Stimulated activated CD8-positive, alpha-beta memory T cell treated with anti-CD3 and anti-CD28 coated beads, Interleukin-4, amount 100 ng/mL, for 48 hours (primary cell): ENCODE measurements around the gene OR2C1.

Source experiments
- DNase-seq: peaks from one replicate; pipeline ENCODE4 v3.0.0-alpha.2; 2020

OR2C1 gene

DNA sequence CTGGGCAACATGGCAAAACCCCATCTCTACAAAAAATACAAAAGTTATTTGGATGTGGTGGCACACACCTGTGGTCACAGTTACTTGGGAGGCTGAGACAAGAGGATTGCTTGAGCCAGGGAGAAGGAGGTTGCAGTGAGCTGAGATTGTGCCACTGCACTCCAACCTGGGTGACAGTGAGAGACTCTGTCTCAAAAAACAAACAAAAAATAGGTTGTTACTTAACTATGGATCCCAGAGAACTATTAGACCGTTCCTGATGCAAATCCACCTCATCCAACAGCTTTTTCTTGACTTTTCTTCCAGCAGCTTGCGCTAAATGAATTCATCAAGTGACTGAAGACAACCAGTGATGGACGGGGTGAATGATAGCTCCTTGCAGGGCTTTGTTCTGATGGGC is at the start of gene OR2C1:
Gene OR2C1 (plus strand): TSS at position 301 of the 400 bp plus-strand sequence. CDS start 52 bp downstream, at position 353.
- no peak for DNase-seq

DNA sequence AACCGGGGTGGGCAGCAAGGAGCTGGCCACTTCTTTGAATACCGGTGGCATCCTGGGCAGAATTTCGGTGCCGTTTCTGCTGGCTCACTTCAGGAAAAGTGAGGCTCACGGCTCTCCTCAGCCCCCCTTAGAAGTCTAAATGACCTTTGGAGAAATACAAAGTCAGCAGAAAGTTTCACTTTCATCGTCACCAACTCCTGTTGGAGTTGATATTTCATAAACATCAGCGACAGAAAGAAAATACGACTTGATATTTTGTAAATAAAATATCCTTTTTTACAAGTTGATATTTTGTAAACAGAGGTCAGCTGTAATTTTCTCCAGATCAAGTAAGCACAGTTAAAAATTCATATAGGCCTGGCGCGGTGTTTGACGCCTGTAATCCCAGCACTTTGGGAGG is 49.6 kb upstream of the OR2C1 start:
- no peak for DNase-seq

DNA sequence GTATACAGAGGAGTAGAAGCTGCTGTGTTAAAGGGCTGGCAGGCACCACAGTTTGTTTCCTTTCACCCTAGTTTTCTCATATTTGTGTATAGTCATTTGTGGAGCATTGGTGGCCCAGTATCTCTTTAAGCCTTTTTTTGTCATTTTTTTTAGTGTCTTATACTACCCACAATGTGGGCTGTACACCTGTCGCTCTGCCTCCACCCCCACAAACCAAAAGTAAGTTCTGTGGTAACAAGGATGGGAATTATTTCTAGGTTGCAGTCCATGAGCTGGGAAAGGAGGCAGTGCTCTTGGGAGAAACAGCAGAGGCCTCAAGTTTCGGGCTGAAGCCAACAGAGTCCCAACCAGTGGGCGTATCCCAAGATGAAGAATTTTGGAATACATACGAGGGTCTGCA is 44.2 kb upstream of the OR2C1 start:
- DNase-seq: no peak

DNA sequence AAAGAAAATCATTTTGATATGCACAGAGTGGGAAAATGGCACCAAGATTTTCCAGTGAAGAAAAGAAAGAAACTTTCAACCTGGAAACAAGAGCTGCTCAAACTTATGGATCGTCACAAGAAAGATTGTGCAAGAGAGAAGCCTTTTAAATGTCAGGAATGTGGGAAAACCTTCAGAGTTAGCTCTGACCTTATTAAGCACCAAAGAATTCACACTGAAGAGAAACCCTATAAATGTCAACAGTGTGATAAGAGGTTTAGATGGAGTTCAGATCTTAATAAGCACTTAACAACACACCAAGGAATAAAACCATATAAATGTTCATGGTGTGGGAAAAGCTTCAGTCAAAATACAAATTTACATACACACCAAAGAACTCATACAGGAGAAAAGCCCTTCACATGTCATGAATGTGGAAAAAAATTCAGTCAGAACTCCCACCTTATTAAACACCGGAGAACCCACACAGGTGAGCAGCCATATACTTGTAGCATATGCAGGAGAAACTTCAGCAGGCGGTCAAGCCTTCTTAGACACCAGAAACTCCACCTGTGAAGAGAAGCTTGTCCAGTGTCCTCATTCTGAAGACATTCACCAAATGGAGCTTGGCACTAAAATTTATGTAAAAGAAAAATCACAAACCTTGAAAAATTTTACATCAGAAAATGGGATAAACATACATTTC is 38.2 kb upstream of the OR2C1 start:
- DNase-seq: no peak

DNA sequence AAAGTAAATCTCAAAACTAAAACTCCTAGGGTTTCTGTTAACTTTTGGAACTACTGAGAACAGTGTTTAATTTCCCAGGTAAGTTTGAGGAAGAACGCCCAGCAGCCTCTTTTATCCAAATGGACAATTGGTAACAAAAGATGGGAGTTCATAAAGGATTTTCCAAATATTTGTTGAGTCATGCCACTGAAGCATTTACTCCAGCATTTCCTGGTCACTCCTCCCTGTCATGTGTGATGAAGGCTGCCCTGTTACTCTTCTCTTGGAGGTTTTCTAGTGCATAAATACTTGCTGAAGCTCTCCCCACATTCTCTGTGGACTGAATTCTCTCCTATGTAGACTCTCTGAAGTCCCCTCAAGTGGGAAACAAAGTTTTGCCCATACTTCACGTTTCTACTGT is 33.9 kb upstream of the OR2C1 start:
- no peak for DNase-seq

DNA sequence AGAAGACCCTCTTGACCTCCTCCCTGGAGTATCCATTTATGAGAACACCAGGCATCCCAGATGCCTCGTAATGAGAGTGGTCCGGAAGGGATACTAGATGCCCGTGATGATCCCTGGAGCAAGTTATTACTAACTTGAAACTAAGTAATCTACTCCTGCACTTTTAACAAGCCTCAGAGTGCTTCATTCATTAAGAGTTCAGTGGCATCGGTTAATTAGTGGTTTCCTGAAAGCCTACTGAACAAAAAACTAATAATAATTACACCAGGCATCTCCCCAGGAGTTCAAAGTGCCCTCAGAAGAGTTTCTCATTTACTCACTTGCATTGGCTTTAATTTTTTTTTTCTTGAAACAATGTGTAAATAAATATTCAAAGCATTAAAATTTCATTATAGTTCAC is 28.2 kb upstream of the OR2C1 start:
- DNase-seq: no peak

DNA sequence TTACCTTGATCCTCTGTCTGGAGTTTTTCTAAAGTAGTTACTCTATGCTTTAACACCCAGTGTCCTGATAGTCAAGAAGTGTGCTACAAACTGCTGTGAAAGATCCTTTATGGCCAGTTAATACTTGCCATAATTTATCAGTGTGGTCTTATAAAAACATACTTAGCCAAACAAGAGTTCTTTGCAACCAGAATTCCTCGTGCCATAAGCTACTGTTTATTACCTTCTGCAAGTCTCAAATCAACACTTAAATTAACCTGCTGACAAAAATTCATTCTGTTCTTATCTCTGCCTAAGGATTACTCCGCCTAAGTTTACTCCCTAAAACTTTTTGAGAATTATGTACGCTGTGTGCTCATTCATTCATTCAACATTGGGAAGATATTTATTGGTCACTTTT is 27.6 kb upstream of the OR2C1 start:
- DNase-seq: no peak

DNA sequence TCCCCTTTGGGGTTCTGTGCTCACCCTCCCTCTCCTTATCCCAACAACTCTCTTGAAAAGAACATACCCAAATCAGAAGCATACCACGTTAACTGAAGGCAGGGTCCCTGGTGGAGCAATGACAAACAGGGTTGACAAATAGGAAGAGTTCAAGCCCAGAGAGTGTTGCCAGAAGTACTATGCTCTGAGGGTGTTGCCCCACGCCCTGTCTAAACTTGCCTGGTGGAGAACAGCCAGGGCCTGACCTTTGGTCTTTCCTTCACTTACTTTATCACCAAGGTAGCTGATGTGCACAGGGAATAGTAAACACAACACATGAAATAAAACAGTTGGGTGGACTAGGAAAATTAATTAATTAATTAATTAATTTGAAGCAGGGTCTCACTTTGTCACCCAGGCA is 27.0 kb upstream of the OR2C1 start:
- no peak for DNase-seq

DNA sequence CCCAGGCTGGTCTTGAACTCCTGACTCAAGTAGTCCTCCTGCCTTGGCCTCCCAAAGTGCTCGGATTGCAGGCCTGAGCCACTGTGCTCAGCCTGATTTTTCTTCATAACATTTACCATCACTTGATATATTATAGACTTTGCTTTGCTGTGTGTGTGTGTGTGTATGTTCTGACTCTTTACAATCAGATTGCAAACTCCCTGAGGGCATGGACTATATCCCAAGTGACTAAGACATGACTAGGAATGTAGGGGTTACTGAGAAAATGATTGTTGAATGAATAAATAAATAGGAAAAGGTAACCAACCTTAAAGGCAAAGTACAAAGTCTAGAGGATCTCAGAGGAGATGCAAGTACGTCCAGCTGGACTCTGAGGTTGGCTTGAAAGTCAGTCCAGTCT is 9.6 kb upstream of the OR2C1 start:
- no peak for DNase-seq

DNA sequence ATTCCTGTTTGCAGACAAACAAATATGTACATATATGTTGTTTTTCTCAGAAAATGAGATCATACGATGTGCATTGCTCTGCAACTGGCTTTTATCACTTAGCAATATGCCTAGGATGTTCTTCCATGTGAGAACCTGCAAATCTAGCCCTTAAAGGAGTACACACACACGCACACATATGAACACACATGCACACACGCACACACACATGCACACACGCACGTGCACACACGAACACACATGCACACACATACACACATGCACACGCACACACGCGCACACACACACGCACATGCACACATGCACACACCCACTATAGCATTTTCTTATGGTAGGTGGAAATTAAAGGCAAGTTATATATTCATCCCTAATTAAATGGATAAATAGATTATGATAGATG is 8.1 kb upstream of the OR2C1 start:
- no peak for DNase-seq

DNA sequence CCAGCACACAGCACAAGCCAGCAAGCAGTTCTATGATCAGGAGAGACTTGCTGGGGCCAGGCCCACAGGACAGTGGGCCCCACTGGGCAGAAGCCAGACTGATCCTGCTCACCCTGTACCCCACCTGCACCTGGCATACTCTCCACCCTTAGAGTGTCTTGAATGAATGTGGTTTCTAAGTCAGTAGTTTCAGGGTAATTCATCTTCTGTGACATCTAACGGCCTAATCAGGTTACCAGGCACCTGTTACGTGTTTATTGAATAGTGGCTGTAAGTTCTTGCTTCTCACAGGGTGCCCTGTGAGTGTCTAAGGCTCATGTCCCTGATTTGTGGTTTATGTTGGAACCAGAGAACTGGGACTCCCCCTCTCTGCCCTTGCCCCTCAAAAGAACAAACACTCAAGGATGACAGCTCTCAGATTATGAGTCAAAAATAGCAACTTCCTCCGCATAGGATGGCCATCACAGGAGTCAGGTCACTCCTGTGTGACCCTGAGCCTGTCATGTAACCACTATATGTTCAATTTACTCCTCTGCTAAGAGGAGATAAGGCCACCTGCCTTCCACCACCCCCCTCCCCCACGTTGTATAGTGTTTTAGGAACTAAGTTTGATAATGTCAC is 7.0 kb upstream of the OR2C1 start:
- no peak for DNase-seq

DNA sequence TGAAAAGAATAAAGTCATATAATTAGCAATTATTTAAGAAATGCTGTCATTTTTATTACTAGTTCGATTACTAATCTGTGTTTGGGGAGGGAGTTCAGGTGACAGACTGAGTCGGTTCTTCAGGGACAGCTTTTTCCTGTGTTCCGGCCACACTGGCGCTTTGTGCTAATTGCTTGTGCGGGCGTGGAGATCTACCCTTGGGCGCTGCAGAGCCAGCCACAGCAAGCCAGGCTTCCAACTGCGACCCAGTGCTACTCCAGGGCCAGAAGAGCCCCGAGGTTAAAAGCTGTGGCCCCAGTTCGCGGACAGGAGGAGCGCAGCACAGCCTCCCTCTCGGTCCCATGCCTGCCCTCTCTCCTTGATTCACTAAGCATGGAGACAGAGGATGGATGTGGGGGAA is 6.5 kb upstream of the OR2C1 start:
- no peak for DNase-seq

DNA sequence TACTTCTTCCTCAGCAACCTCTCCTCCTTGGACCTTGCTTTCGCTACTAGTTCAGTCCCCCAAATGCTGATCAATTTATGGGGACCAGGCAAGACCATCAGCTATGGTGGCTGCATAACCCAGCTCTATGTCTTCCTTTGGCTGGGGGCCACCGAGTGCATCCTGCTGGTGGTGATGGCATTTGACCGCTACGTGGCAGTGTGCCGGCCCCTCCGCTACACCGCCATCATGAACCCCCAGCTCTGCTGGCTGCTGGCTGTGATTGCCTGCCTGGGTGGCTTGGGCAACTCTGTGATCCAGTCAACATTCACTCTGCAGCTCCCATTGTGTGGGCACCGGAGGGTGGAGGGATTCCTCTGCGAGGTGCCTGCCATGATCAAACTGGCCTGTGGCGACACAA is 429 bp downstream of the OR2C1 start:
- no peak for DNase-seq

DNA sequence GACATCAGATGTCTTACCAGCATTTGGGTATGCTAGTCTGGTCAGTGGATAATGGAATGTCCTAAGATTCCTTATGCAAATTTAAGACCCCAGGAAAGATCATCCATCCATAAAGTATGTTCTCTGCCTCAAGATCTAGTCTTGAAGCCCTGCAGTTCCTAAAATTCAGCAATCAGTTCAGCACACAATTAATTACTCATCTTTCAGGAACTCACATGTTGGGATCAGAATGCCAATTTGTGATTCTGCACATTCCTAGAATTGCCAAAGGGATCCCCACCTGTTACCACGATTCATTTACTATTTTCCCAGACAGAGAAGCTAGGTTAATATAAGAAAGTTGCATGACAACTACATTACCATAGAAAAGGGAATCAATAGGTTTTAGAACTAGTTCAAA is 3.2 kb downstream of the OR2C1 start:
- DNase-seq: no peak

DNA sequence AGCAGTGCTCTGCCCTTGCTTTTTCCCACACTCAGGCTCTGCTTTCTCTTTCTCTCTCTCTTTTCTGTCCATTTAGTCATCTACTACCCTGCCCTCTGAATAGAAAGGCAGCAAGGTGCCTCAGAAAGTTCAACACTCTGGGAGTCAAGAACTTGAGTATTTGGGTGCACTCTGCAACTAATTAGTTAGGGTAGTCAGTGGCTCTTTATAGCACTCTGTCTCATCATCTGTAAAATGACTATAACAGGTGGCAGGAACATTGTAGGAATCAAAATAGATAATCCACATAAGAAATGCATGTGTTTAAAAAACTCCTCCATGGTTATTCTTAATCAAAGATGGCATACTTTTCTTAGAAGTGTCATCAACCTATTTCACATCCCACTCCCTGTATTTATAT is 7.2 kb downstream of the OR2C1 start:
- no peak for DNase-seq

DNA sequence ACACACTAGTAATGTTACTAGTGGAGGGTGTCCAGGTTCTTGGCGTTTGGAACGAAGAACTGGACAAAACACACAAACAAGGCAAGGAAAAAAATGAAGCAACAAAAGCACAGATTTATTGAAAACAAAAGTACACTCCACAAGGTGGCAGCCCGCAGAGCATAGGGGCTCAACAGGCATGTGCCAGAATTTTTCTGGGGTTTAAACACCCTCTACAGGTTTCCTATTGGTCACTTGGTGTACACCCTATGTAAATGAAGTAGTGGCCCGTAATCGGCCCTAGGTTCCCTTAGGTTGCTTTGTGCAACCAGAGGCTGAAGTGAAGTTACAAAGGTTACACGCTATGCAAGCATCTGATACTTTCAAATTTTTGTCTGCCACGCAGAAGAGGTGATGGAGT is 8.1 kb downstream of the OR2C1 start:
- no peak for DNase-seq

DNA sequence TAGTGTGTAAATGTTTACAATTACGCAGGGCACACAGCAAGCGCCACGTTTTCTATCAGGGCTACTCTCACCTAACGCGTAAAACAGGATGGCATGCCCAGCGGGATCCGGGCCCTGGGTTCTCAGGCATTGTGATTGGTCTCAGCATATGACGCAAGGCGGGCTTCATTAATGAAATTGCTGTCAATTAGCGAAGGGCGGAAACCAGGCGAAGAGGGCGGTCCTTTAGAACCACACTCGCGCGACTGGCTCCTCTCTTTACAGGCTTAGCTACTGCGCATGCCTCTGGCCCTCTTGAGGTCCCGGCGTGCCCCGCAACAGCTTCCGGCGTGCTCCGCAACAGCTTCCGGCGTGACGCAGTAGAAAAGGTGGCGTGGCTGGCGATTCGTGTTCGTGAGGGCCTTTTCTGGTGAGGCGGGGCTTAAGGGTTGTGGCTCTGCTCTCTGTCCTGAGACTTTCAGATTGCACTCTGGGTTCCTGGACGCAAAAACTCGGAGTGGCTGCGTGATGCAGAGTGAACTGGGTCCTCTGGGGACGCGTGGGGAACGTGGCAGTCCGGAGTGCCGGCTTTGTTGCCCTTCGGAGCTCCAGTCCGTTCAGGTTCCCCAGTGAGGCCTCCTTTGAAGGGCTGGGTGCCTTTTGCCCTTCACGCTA is 9.2 kb downstream of the OR2C1 start:
- peak; percentile 86 for DNase-seq

DNA sequence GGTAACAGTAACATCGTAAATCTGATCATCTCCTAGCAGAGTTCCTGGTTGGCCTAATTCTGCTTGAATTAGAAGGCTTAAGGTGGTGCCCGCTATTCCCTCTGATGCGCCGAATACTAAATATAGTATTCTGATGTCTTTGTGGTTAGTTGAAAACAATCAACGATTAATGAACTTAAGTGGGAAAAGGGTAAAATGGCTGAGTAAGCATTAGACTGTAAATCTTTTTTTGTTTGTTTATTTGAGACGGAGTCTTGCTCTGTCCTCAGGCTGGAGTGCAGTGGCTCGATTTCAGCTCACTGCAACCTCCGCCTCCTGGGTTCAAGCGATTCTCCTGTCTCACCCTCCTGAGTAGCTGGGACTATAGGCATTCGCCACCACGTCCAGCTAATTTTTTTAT is 13.4 kb downstream of the OR2C1 start:
- DNase-seq: no peak

DNA sequence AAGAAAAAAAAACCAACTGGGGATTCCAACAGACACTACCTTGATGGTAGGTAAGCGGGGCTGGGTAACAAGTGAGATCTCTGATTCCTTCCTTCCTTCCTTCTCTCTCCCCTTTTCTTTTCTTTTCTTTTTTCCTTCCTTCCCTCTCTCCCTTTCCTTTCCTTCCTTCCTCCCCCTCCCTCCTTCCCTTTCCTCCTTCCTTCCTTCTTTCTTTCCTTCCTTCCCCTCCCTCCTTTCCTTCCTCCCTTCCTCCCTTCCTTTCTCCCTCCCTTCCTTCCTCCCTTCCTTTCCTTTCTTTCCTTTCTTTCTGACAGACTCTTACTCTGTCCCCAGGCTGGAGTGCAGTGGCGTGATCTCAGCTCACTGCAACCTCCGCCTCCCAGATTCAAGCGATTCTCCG is 20.0 kb downstream of the OR2C1 start:
- no peak for DNase-seq

DNA sequence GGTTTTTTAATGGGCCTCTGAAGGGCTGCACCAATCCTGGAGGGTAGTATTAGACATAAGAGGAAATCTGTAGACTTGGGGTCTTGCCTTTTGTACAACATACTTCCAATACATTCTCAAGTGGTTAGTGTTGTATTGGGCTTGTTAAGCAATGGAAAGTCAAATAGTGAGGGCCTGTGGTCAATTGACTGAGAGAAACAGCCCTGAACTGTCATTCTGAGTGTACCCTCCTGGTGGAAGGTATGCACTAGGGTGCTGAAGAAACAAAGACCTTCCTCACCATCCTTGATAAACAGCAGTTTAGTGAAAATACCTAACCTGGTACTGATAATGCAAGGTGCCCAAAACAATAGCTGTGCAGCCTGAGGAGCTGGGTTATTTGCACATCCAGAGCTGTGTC is 22.2 kb downstream of the OR2C1 start:
- DNase-seq: no peak

DNA sequence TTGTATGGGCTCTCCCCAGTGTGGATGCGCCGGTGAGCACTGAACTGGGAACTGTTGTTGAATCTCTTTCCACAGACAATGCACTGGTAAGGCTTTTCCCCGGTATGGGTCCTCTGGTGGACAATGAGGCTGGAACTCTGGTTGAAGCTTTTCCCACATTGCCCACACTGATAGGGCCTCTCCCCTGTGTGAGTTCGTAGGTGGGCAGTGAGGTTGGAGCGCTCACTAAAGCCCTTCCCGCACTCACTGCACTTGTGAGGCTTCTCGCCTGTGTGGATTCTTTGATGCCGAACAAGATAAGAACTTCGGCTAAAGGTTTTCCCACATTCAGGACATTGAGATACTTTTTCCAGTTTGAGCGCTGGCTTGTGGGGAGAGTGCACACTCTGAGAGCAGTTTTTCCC is 27.4 kb downstream of the OR2C1 start:
- DNase-seq: no peak

DNA sequence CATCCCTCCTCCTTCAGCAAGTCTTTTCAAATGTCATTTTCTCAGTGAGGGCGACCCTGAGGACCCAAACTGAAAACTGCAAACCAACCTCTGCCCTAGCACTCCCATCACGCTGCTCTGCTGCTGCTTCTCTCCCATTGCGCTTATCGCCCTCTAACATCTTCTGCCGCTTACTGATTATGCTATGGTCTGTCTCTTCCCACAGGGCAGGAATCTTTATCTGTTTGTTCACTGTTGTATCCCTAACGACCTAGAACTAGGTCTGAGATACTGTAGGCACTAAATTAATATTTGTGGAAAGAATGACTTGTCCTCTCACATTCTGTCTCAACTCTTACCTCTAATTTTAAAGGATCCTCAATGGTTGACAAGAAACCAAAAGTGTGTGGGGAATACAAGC is 32.6 kb downstream of the OR2C1 start:
- no peak for DNase-seq

DNA sequence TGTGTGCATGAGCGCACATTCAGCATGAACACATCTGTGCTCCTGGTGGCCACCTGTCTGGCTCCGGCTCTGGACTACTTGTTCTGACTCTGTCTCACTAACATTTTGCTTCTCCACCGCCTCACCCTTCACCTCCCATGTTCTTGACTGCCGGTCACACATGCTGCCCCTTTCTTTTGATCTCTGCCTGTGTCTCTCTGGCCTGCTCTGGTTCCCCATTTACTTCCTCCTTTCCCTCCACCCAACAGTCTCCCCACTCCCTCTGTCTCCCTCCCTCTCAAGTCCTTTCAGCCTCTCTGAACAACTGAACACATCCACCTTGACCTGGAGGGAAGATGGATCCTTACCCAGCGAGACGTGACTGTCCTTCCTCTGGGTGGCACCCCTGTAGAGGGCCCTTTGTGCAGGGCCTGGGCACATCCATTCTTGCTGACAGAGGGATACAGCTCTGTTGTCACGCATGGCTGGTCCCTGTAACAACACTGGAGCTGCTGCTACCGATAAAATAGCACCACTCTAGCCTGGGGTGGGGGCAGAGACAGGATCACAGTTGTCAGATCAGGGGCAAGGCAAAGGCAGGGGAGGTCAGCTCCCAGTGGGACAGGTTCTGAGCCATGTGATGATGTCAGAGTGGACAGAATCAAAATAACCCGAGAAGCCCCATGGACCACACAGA is 34.1 kb downstream of the OR2C1 start:
- no peak for DNase-seq

DNA sequence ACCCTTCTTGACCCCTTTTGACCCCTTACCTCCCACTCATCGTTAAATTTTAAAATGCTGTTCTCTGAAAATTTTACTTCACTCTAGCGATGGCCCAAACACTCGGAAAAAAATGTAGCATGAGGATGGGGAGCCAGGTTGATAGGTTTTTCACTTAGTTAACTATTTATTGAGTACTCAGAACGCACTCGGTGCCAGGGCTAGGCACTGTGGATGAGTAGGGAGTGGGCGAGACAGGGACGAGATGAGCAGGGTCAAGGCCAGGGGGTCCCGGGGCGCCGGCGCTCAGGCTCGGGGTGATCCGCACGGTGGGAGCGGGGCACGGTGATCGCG is 44.7 kb downstream of the OR2C1 start:
- no peak for DNase-seq
